ENCODE results near the gene TMEM184B. TPM values are rescaled to one million over a fixed set of nuclear protein-coding genes. Genes with fewer than 3 reads are reported as not detected.

Gene TMEM184B
- total and polyA plus RNA-seq, 10 of the 15 experiments (the other 5 are each of a cell fraction or from before 2014, with no cell fraction given) = 0.56 to 22.4 (median 7.9) TPM

- TF ChIP-seq ZBTB33 (IDR thresholded peaks at IDR 0.05) = no peak
- TF ChIP-seq SKIL (IDR thresholded peaks at IDR 0.05; ENCODE audit: low read depth, poor library complexity, severe bottlenecking) = no peak
- TF ChIP-seq ATF7 (IDR thresholded peaks at IDR 0.05; ENCODE audit: low read depth) = no peak
- no peak for TF ChIP-seq PAX5 (IDR thresholded peaks at IDR 0.05; ENCODE audit: borderline replicate concordance, low read depth, low read length)
- TF ChIP-seq, protein P1, sequence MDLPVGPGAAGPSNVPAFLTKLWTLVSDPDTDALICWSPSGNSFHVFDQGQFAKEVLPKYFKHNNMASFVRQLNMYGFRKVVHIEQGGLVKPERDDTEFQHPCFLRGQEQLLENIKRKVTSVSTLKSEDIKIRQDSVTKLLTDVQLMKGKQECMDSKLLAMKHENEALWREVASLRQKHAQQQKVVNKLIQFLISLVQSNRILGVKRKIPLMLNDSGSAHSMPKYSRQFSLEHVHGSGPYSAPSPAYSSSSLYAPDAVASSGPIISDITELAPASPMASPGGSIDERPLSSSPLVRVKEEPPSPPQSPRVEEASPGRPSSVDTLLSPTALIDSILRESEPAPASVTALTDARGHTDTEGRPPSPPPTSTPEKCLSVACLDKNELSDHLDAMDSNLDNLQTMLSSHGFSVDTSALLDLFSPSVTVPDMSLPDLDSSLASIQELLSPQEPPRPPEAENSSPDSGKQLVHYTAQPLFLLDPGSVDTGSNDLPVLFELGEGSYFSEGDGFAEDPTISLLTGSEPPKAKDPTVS (IDR thresholded peaks at IDR 0.05; ENCODE audit: low read depth, low read length) = no peak
- TF ChIP-seq ZSCAN29 (IDR thresholded peaks at IDR 0.05) = peak; percentile 34; the same call in 1 of the 2 replicates
- peak; percentile 75 for TF ChIP-seq POLR2A (IDR thresholded peaks at IDR 0.05; ENCODE audit: low read depth, low read length)
- no peak for TF ChIP-seq TCF7 (IDR thresholded peaks at IDR 0.05; ENCODE audit: borderline replicate concordance)
- no peak for TF ChIP-seq SUPT20H (IDR thresholded peaks at IDR 0.05; ENCODE audit: borderline replicate concordance, control insufficient read depth, low read depth, low read length)
- TF ChIP-seq BHLHE40 (IDR thresholded peaks at IDR 0.05; ENCODE audit: borderline replicate concordance in 1 of 2, low read depth in 2 of 2, low read length in 1 of 2) = peak in 1 of 2 experiments; percentile 54; a peak in 2 of 4 replicates
- TF ChIP-seq IRF4 (IDR thresholded peaks at IDR 0.05; ENCODE audit: low read depth, low read length) = no peak
- TF ChIP-seq NRF1 (conservative IDR thresholded peaks at IDR 0.05; ENCODE audit: low read depth, low read length) = peak; percentile 60
- TF ChIP-seq MEF2B (IDR thresholded peaks at IDR 0.05; ENCODE audit: partially characterized antibody, poor library complexity, severe bottlenecking) = no peak
- TF ChIP-seq, protein P2, sequence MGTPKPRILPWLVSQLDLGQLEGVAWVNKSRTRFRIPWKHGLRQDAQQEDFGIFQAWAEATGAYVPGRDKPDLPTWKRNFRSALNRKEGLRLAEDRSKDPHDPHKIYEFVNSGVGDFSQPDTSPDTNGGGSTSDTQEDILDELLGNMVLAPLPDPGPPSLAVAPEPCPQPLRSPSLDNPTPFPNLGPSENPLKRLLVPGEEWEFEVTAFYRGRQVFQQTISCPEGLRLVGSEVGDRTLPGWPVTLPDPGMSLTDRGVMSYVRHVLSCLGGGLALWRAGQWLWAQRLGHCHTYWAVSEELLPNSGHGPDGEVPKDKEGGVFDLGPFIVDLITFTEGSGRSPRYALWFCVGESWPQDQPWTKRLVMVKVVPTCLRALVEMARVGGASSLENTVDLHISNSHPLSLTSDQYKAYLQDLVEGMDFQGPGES (IDR thresholded peaks at IDR 0.05) = no peak
- no peak for TF ChIP-seq RAD51 (IDR thresholded peaks at IDR 0.05)
- TF ChIP-seq ZNF217 (IDR thresholded peaks at IDR 0.05) = no peak; the same call in 1 of the 2 replicates
- peak; percentile 25; the same call in 1 of the 2 replicates for TF ChIP-seq MXI1 (IDR thresholded peaks at IDR 0.05; ENCODE audit: low read depth, low read length)
- no peak for TF ChIP-seq SMAD5 (IDR thresholded peaks at IDR 0.05; ENCODE audit: low read depth)
- TF ChIP-seq, protein P3, sequence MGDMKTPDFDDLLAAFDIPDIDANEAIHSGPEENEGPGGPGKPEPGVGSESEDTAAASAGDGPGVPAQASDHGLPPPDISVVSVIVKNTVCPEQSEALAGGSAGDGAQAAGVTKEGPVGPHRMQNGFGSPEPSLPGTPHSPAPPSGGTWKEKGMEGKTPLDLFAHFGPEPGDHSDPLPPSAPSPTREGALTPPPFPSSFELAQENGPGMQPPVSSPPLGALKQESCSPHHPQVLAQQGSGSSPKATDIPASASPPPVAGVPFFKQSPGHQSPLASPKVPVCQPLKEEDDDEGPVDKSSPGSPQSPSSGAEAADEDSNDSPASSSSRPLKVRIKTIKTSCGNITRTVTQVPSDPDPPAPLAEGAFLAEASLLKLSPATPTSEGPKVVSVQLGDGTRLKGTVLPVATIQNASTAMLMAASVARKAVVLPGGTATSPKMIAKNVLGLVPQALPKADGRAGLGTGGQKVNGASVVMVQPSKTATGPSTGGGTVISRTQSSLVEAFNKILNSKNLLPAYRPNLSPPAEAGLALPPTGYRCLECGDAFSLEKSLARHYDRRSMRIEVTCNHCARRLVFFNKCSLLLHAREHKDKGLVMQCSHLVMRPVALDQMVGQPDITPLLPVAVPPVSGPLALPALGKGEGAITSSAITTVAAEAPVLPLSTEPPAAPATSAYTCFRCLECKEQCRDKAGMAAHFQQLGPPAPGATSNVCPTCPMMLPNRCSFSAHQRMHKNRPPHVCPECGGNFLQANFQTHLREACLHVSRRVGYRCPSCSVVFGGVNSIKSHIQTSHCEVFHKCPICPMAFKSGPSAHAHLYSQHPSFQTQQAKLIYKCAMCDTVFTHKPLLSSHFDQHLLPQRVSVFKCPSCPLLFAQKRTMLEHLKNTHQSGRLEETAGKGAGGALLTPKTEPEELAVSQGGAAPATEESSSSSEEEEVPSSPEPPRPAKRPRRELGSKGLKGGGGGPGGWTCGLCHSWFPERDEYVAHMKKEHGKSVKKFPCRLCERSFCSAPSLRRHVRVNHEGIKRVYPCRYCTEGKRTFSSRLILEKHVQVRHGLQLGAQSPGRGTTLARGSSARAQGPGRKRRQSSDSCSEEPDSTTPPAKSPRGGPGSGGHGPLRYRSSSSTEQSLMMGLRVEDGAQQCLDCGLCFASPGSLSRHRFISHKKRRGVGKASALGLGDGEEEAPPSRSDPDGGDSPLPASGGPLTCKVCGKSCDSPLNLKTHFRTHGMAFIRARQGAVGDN (IDR thresholded peaks at IDR 0.05) = peak; percentile 63; the same call in 1 of the 2 replicates
Measured at GRCh38 chr22:38272373-38273134, at the start of gene TMEM184B (continued).

Data from GM12878 (cell line).